Fibroblast of lung (primary cell): ENCODE measurements around the gene NUP133. TPM values are rescaled to one million over a fixed set of nuclear protein-coding genes. Genes with fewer than 3 reads are reported as not detected.

ENCODE experiments used
- DNase-seq, 2 donors: peaks; one replicate each; pipeline versions ENCODE4 v3.0.0 to v3.0.0-alpha.2; 2010; ENCODE audit warnings: low read depth in 2 of 2
- H2AFZ ChIP-seq: 2 replicates; pipeline ENCODE4 v1.5.1; 2012; ENCODE audit warnings: low read length, control low read depth, inconsistent platforms
- H3K27ac ChIP-seq: 2 replicates; pipeline ENCODE4 v1.5.1; 2011; ENCODE audit warnings: low read length, control low read depth; ENCODE audit not compliant: insufficient read depth
- H3K27me3 ChIP-seq: 2 replicates; pipeline ENCODE4 v1.5.1; 2011; ENCODE audit warnings: mild to moderate bottlenecking, low read length; ENCODE audit not compliant: control insufficient read depth, insufficient read depth
- H3K36me3 ChIP-seq: 2 replicates; pipeline ENCODE4 v1.5.1; 2011; ENCODE audit warnings: low read length; ENCODE audit not compliant: control insufficient read depth, insufficient read depth
- H3K4me1 ChIP-seq: 2 replicates; pipeline ENCODE4 v1.5.1; 2011; ENCODE audit warnings: low read length; ENCODE audit not compliant: control insufficient read depth, insufficient read depth; ENCODE audit errors: extremely low read depth
- H3K4me2 ChIP-seq: 2 replicates; pipeline ENCODE4 v1.5.1; 2011; ENCODE audit warnings: low read length, control low read depth; ENCODE audit not compliant: insufficient read depth; ENCODE audit errors: extremely low read depth
- H3K4me3 ChIP-seq, 4 experiments: fragments of 200-600 bp in 1 of 4; sonication (generic) in 1 of 4; replicated peaks in 1 of 4; 2 replicates each; pipeline ENCODE4 v1.5.1; 2011 to 2016; ENCODE audit warnings: low read length in 4 of 4, low read depth in 3 of 4, mild to moderate bottlenecking in 3 of 4, control low read depth in 2 of 4, inconsistent platforms in 1 of 4, mixed read lengths in 1 of 4; ENCODE audit not compliant: insufficient read depth in 1 of 4; ENCODE audit errors: control extremely low read depth in 1 of 4
- H3K79me2 ChIP-seq: 2 replicates; pipeline ENCODE4 v1.5.1; 2012; ENCODE audit warnings: mild to moderate bottlenecking, low read length, inconsistent platforms; ENCODE audit not compliant: control insufficient read depth, insufficient read depth
- H3K9ac ChIP-seq: 2 replicates; pipeline ENCODE4 v1.5.1; 2011; ENCODE audit warnings: mild to moderate bottlenecking, low read length, control low read depth; ENCODE audit not compliant: insufficient read depth
- H3K9me3 ChIP-seq: 2 replicates; pipeline ENCODE4 v1.5.1; 2012; ENCODE audit warnings: low read depth, low read length; ENCODE audit not compliant: control insufficient read depth, insufficient read depth
- H4K20me1 ChIP-seq: 2 replicates; pipeline ENCODE4 v1.5.1; 2011; ENCODE audit warnings: low read length; ENCODE audit not compliant: control insufficient read depth, insufficient read depth; ENCODE audit errors: extremely low read depth
- EZH2 ChIP-seq: IDR thresholded peaks from 2 replicates; pipeline ENCODE4 v1.5.1; 2012; ENCODE audit warnings: low read length, control low read depth, mild to moderate bottlenecking; ENCODE audit errors: missing control alignments
- polyA plus RNA-seq, 2 donors: library from polyadenylated mRNA; depleted of rRNA in 1 of 2; stranded (reverse) in 1 of 2; unstranded in 1 of 2; fragments of >200 nt; gene quantifications; 2 replicates each; pipeline ENCODE4 v1.2.1, GENCODE V29; 2011 to 2012; ENCODE audit warnings: missing spikeins in 1 of 2
- total RNA-seq: library from RNA; depleted of rRNA; stranded (reverse); fragments of >200 nt; gene quantifications from 2 replicates; pipeline ENCODE4 v1.2.1, GENCODE V29; 2014
- TF ChIP-seq, protein P1 (sequence below), 2 donors: IDR thresholded peaks in 1 of 2; conservative IDR thresholded peaks in 1 of 2; 1 replicate in 1 of 2; 2 replicates in 1 of 2; pipeline ENCODE4 v1.5.1; 2011 to 2012; ENCODE audit warnings: low read length in 2 of 2, control low read depth in 1 of 2, inconsistent platforms in 1 of 2, low read depth in 1 of 2, mild to moderate bottlenecking in 1 of 2

NUP133 gene
- total and polyA plus RNA-seq, 2 donors (not counting 1 experiment from before 2014, with no cell fraction given), result 20.8 to 31.9 TPM

- no peaks in the 10 kb centered on the region for H3K4me1 ChIP-seq
- TF ChIP-seq EZH2, result no peak
- TF ChIP-seq, protein P1, sequence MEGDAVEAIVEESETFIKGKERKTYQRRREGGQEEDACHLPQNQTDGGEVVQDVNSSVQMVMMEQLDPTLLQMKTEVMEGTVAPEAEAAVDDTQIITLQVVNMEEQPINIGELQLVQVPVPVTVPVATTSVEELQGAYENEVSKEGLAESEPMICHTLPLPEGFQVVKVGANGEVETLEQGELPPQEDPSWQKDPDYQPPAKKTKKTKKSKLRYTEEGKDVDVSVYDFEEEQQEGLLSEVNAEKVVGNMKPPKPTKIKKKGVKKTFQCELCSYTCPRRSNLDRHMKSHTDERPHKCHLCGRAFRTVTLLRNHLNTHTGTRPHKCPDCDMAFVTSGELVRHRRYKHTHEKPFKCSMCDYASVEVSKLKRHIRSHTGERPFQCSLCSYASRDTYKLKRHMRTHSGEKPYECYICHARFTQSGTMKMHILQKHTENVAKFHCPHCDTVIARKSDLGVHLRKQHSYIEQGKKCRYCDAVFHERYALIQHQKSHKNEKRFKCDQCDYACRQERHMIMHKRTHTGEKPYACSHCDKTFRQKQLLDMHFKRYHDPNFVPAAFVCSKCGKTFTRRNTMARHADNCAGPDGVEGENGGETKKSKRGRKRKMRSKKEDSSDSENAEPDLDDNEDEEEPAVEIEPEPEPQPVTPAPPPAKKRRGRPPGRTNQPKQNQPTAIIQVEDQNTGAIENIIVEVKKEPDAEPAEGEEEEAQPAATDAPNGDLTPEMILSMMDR (conservative IDR thresholded peaks at IDR 0.05 in 1 of 2, IDR thresholded peaks at IDR 0.05 in 1 of 2; ENCODE audit: low read depth in 1 of 2, low read length in 2 of 2), result no peak
- H3K79me2 ChIP-seq, result peaks cover 9% of the 10 kb centered on the region
- no peak overlapping the region for H2AFZ ChIP-seq
- no peak overlapping the region for H3K4me3 ChIP-seq
- H3K9me3 ChIP-seq, result no peaks in the 10 kb centered on the region
- H3K4me2 ChIP-seq, result no peak overlapping the region
- no peak for DNase-seq
- no peaks in the 10 kb centered on the region for H3K27me3 ChIP-seq
- no peak overlapping the region for H3K9ac ChIP-seq
- no peaks in the 10 kb centered on the region for H4K20me1 ChIP-seq
- no peak overlapping the region for H3K27ac ChIP-seq
- peaks cover 3% of the 10 kb centered on the region for H3K36me3 ChIP-seq
These were observed 39.4 kb upstream of the NUP133 start for GRCh38 chr1:229547542-229547941.

- H4K20me1 ChIP-seq, result no peaks in the 10 kb centered on the region
- no peak overlapping the region for H3K4me3 ChIP-seq
- H3K4me1 ChIP-seq, result no peaks in the 10 kb centered on the region
- H3K79me2 ChIP-seq, result peaks cover 4% of the 10 kb centered on the region
- H3K27ac ChIP-seq, result no peak overlapping the region
- H3K36me3 ChIP-seq, result peaks cover 3% of the 10 kb centered on the region
- no peaks in the 10 kb centered on the region for H3K9me3 ChIP-seq
- no peak overlapping the region for H3K4me2 ChIP-seq
- no peak overlapping the region for H3K9ac ChIP-seq
- TF ChIP-seq, protein P1 (conservative IDR thresholded peaks at IDR 0.05 in 1 of 2, IDR thresholded peaks at IDR 0.05 in 1 of 2; ENCODE audit: low read depth in 1 of 2, low read length in 2 of 2), result no peak
- no peak for TF ChIP-seq EZH2
- no peak overlapping the region for H2AFZ ChIP-seq
- no peak for DNase-seq
- H3K27me3 ChIP-seq, result no peaks in the 10 kb centered on the region
These were observed 36.4 kb upstream of the NUP133 start for GRCh38 chr1:229544587-229544986.

GRCh38 chr1:229539863-229540506, 31.8 kb upstream of the NUP133 start:
- no peaks in the 10 kb centered on the region for H3K4me1 ChIP-seq
- no peak for DNase-seq
- no peaks in the 10 kb centered on the region for H3K9me3 ChIP-seq
- no peak overlapping the region for H3K4me3 ChIP-seq
- peaks cover 2% of the 10 kb centered on the region for H3K36me3 ChIP-seq
- H3K9ac ChIP-seq, result no peak overlapping the region
- no peaks in the 10 kb centered on the region for H3K79me2 ChIP-seq
- TF ChIP-seq, protein P1 (conservative IDR thresholded peaks at IDR 0.05 in 1 of 2, IDR thresholded peaks at IDR 0.05 in 1 of 2; ENCODE audit: low read depth in 1 of 2, low read length in 2 of 2), result no peak
- TF ChIP-seq EZH2, result no peak
- no peak overlapping the region for H3K4me2 ChIP-seq
- H3K27ac ChIP-seq, result no peak overlapping the region
- no peak overlapping the region for H2AFZ ChIP-seq
- no peaks in the 10 kb centered on the region for H4K20me1 ChIP-seq
- H3K27me3 ChIP-seq, result no peaks in the 10 kb centered on the region
